Measurements from ENCODE around the gene NACC2.

Gene NACC2

GRCh38 chr9:136054798-136055714 lies 40.0 kb downstream of the NACC2 start:
- DNase-seq: no peak

DNA sequence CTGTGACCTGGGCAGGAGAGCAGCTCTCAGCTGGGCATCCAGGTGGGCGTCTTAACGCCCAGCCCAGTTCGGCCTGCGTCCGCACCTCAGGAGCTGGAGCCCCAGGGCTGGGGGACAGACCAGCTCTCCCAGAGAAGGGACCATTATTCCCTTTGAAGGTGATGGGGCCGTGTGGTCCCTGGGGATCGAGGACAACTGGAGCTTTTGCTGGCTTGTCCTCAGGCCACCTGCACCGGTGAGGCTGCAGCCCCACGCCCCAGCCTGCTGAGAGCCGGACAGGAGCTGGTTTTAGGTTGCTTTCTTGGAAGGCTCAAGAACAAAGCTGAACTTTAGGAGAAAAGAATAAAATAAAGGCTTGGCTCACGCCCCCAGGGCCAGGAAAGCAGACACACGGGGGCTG lies 40.9 kb downstream of the NACC2 start:
- DNase-seq: no peak

DNA sequence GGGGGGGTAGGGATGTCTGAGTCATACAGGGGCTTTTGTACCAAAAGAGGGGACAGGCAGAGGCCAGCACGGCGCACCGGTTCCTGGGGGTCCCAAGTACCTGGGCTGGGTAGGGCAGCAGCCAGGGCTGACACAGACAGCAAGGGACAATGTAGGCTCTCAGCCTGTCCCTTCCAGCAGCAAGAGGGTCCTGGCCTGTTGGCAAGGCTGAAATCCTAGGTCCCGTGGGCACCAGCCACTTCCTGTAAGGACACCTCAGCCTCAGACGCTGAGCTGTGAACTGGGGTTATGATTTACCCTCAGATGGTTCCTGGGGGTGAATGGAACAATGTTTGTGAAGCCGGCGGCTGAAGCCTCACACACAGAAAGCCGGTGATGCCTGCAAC lies 41.3 kb downstream of the NACC2 start:
- no peak for DNase-seq

- DNase-seq: no peak
Observed at GRCh38 chr9:136052991-136053756, 41.9 kb downstream of the NACC2 start.

GRCh38 chr9:136052472-136052880 lies 42.6 kb downstream of the NACC2 start:
- no peak for DNase-seq

- DNase-seq: no peak
Observed at GRCh38 chr9:136051837-136052471, 43.1 kb downstream of the NACC2 start.

DNA sequence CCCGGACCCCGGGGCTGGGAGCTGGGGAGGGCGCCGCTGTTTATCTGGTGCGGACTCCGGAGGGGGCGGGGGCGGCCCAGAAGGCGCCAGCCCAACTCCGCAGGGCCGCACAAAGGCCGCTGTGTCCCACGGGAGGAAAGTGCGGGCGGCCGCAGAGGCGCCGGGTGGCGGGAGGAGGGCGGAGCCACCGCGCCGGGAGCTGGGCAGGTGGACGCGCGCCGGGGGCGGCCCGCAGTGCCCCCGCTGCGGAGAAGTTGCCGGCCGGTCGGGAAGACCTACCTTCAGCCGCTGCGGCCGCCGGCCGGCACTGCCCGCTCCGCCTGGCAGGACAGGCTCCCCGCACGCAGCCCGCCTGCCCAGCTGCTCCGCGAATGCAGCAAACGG lies 43.6 kb downstream of the NACC2 start:
- DNase-seq: no peak

DNA sequence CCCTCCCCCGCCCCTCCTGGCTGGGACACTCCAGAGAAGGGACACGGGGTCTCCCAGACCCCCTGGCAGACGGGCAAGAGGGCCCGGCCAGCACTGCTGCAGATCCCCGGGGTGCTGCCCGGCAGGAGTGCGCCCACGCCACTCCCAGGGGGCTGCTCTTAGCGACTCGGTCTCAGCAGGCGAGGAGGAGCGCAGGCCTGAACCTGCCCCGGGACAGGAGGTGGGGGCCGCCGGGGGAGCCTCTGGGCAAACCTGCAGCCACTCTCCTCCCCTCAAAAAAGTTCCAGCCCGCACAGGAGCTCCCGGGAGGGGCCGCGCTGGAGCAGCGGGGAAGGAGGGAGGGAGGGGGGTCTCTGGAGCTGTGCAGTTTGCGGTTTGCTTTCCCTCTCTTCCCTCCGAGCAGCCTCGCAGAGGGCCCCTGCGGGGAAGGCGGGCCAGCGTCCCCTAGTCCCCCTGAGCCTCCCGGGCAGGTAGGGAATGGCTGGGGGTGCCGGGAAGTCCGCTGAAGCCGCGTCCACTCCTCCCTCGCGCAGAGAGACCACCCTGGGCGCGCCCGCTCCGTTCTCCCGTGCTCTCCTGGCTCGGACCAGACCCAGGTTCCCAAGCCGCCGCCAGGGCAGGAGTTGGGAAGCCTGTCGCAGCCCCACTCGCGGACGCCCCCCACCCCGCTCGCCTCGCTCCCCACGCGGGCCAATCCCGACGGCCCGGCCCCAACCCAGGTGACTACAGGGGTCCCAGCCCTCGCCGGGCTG lies 44.2 kb downstream of the NACC2 start:
- DNase-seq: no peak

GRCh38 chr9:136050266-136050700 lies 44.8 kb downstream of the NACC2 start:
- no peak for DNase-seq

DNA sequence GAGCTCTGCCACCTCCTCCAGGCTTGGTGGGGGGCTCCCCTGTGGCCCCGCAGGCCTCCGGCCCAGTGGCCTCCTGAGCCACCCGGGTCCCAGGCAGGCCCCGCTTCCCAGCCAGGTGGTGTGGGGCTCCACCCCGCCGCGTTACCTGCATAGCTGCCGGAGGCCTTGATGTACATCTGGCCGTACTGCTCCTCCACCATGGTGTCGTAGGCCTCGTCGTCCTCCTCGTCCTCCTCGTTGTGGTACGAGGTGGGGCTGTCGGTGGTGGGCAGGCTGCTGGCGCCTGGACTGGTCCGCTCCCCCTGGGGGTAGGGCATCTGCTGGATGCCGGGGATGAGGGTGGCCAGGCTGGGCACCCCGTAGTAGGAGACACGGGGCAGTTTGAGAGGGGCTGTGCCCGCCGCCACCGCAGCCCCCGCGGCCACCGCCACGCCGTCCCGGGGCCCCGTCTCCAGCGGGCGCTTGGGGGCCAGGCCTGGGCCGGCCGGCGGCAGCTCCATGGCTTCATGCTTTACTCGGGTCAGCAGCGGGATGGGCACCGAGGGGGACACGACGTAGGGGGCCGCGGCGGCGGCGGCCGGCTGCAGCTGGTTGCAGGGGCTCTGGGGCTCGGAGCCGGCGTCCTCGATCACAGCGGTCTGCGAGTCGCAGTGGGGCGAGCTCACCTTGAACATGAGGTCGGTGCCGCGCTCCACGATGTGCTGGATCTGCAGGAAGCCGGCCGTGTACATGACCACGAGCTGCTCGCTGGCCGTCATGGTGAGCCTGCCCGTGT lies 45.4 kb downstream of the NACC2 start:
- no peak for DNase-seq

GRCh38 chr9:136048560-136049411 lies 46.3 kb downstream of the NACC2 start:
- no peak for DNase-seq

- no peak for DNase-seq
Observed at GRCh38 chr9:136047775-136048559, 47.1 kb downstream of the NACC2 start.

- no peak for DNase-seq
Observed at GRCh38 chr9:136047076-136047774, 47.9 kb downstream of the NACC2 start.

- no peak for DNase-seq
Observed at GRCh38 chr9:136046554-136046920, 48.6 kb downstream of the NACC2 start.

DNA sequence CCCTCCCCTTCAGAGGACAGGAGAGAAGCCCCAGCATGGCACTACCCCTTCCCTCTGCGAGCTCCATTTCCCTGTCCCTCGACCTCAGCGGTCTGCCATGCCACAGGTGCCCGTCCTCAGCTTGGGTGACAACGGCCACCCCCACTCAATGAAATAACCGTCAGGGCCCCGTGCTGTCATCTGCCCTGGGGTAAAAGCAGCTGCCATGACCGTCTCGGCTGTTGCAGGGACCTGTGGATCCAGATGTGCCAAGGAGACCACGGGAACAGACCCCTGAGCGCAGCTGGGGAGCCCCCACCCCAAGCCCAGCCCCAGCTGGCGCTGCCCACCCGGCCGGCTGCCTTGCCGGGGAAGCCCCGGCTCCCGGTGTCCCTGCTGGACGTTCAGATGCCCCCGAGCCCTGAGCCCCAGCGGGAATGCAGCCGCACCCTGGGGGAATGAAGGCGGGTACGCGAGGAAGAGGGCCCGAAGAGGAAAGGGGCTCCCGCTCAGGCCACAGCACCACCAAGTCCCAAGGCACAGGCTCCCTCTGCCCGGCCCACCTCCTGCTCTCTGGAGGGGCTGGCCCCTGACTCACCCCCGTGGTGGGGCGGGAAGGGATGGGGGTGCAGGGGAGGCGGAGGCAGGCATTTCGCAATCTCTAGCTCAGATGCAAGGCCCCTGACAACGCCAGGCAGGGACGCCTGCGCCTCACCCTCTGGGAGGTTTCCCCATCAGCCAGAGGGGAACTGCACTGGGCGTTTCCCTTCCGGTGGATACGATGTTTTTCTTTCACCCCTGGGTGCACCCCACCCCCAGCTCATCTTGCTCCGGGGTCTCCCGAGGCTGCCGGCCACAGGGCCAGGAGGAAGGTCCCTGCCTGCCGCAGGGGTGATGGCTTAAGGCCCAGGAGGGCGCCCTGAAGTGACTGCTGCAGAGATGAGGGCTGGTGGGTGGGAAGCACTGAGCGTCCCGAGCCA lies 49.2 kb downstream of the NACC2 start:
- DNase-seq: no peak

DNA sequence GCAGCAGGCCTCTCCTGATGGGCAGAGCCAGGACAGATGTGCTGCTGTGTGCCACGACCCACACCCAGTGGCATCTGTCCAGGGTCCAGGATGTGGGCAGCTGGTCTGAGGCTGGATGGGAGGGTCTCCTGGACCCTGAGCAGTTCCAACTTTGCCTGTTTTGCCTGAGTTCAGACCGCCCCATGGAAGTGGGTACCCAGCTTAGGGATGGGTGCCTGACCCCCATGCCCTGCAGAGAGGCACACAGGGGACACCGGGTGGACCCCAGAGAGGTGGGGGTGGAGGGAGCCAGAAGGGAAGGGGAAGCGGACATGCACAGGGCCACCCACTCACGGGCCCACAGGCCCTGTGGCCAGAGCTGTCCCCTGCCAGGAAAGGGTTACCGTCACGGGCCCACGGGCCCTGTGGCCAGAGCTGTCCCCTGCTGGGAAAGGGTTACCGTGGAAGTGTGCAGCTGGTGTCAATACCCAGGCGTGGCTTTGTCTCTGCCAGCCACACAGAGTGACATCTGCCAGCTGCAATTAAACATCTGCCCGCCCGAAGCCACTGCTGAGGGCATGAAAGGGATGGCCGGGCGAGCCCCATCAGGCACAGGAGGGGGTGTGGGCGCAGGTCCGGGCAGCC lies 50.0 kb downstream of the NACC2 start:
- no peak for DNase-seq

- no peak for DNase-seq
Observed at GRCh38 chr9:136044207-136044970, 50.7 kb downstream of the NACC2 start.

Data from KG1 (cell line).